Endothelial cell of umbilical vein (primary cell): ENCODE measurements around the gene B4GALNT3. TPM values are rescaled to one million over a fixed set of nuclear protein-coding genes. Genes with fewer than 3 reads are reported as not detected.

Experiments used
- BruUV-seq: library from RNA; stranded (reverse); fragments of 400-500 nt; replicated peaks from 2 replicates; lab custom pipeline; 2021; lab: Mats Ljungman, UMichigan
- CTCF ChIA-PET: fragments of 300-600, 350-600 bp; sonication (Branson Sonifier 250); formaldehyde crosslinking; loops from one replicate; lab custom pipeline; 2021; ENCODE audit warnings: antibody characterized with exemption, inconsistent platforms; lab: Charles Lee
- POLR2A ChIA-PET: fragments of 300-600, 350-600 bp; sonication (Branson Sonifier 250); formaldehyde crosslinking; loops from one replicate; lab custom pipeline; 2021; ENCODE audit warnings: antibody characterized with exemption, inconsistent platforms; lab: Charles Lee
- DNase-seq: peaks from one replicate; pipeline ENCODE4 v3.0.0-alpha.2; 2011; ENCODE audit warnings: low read depth, low spot score
- FAIRE-seq: peaks from 2 replicates; lab custom pipeline; 2011; peaks lifted over from hg19 to GRCh38; lab: Jason Lieb, UNC
- H2AFZ ChIP-seq: 2 replicates; pipeline ENCODE4 v1.6.0; 2012; ENCODE audit warnings: low read depth, low read length, control low read depth, inconsistent platforms
- H3K27ac ChIP-seq: 2 replicates; pipeline ENCODE4 v1.5.1; 2011; ENCODE audit warnings: low read depth, mild to moderate bottlenecking, control low read depth, low read length, moderate library complexity; ENCODE audit not compliant: insufficient read depth
- H3K27me3 ChIP-seq, 2 experiments: 2 replicates each; pipeline versions ENCODE4 v1.6.0 to v1.6.1; 2011; ENCODE audit warnings: low read length in 2 of 2, mixed read lengths in 1 of 2; ENCODE audit not compliant: control insufficient read depth in 2 of 2, insufficient read depth in 2 of 2
- H3K36me3 ChIP-seq, 2 experiments: 2 replicates in 1 of 2; 3 replicates in 1 of 2; pipeline ENCODE4 v1.5.1; 2011; ENCODE audit warnings: low read length in 2 of 2, mild to moderate bottlenecking in 1 of 2, moderate library complexity in 1 of 2; ENCODE audit not compliant: control insufficient read depth in 2 of 2, insufficient read depth in 2 of 2; ENCODE audit errors: extremely low read depth in 1 of 2
- H3K4me1 ChIP-seq: 3 replicates; pipeline ENCODE4 v1.5.1; 2011; ENCODE audit warnings: mild to moderate bottlenecking, low read length; ENCODE audit not compliant: control insufficient read depth, insufficient read depth; ENCODE audit errors: extremely low read depth
- H3K4me2 ChIP-seq: 2 replicates; pipeline ENCODE4 v1.6.1; 2011; ENCODE audit warnings: low read length, control low read depth, mixed read lengths; ENCODE audit not compliant: insufficient read depth
- H3K4me3 ChIP-seq, 3 experiments: fragments of 200-600 bp in 1 of 3; sonication (generic), shearing (Covaris generic) in 1 of 3; replicated peaks in 1 of 3; 2 replicates each; pipeline ENCODE4 v1.5.1; 2011 to 2016; ENCODE audit warnings: control low read depth in 3 of 3, low read length in 3 of 3, mild to moderate bottlenecking in 2 of 3, inconsistent platforms in 1 of 3, low read depth in 1 of 3, moderate library complexity in 1 of 3; ENCODE audit not compliant: insufficient read depth in 1 of 3
- H3K79me2 ChIP-seq: 2 replicates; pipeline ENCODE4 v1.6.0; 2012; ENCODE audit warnings: low read length, inconsistent platforms; ENCODE audit not compliant: control insufficient read depth, insufficient read depth
- H3K9ac ChIP-seq: replicated peaks from 2 replicates; pipeline ENCODE3; 2011; ENCODE audit warnings: low read length, control low read depth; ENCODE audit not compliant: insufficient read depth; ENCODE audit errors: extremely low read depth
- H3K9me1 ChIP-seq: replicated peaks from 3 replicates; pipeline ENCODE4 v1.6.0; 2011; ENCODE audit warnings: mild to moderate bottlenecking, low read length; ENCODE audit not compliant: control insufficient read depth, insufficient read depth; ENCODE audit errors: extremely low read depth
- H3K9me3 ChIP-seq: replicated peaks from 2 replicates; pipeline ENCODE4 v1.5.1; 2012; ENCODE audit warnings: low read length, inconsistent platforms; ENCODE audit not compliant: control insufficient read depth, insufficient read depth
- H4K20me1 ChIP-seq: replicated peaks from 2 replicates; pipeline ENCODE3; 2011; ENCODE audit warnings: mild to moderate bottlenecking, low read length; ENCODE audit not compliant: control insufficient read depth, insufficient read depth; ENCODE audit errors: extremely low read depth
- CTCF ChIP-seq, 2 donors: IDR thresholded peaks; 1 replicate in 1 of 2; 2 replicates in 1 of 2; pipeline ENCODE4 v1.5.1; 2011; ENCODE audit warnings: low read length in 2 of 2, mild to moderate bottlenecking in 2 of 2, moderate library complexity in 2 of 2, control low read depth in 1 of 2, inconsistent platforms in 1 of 2, low read depth in 1 of 2; ENCODE audit not compliant: insufficient read depth in 1 of 2; ENCODE audit errors: extremely low read depth in 1 of 2
- EZH2 ChIP-seq: IDR thresholded peaks from 2 replicates; pipeline ENCODE4 v1.6.1; 2012; ENCODE audit warnings: borderline replicate concordance, low read depth, mild to moderate bottlenecking, moderate library complexity, low read length, inconsistent platforms; ENCODE audit not compliant: severe bottlenecking
- FOS ChIP-seq: IDR thresholded peaks from 2 replicates; pipeline ENCODE4 v1.6.1; 2011; ENCODE audit warnings: mild to moderate bottlenecking, low read length, moderate library complexity, borderline replicate concordance; ENCODE audit not compliant: insufficient read depth
- GATA2 ChIP-seq: IDR thresholded peaks from 2 replicates; pipeline ENCODE4 v1.7.0; 2011; ENCODE audit warnings: low read depth, mild to moderate bottlenecking, moderate library complexity, mixed read lengths, low read length; ENCODE audit not compliant: insufficient read length, insufficient read depth
- JUN ChIP-seq: IDR thresholded peaks from 2 replicates; pipeline ENCODE4 v1.6.1; 2011; ENCODE audit warnings: borderline replicate concordance, low read depth; ENCODE audit not compliant: insufficient read length, insufficient read depth
- MYC ChIP-seq: IDR thresholded peaks from one replicate; pipeline ENCODE4 v1.6.1; 2011; ENCODE audit warnings: mild to moderate bottlenecking, low read depth, low read length
- POLR2A ChIP-seq: IDR thresholded peaks from 2 replicates; pipeline ENCODE4 v1.6.1; 2012; ENCODE audit warnings: low read depth, mild to moderate bottlenecking, control low read depth, low read length
- POLR2AphosphoS5 ChIP-seq: IDR thresholded peaks from 2 replicates; pipeline ENCODE4 v1.6.1; 2012; ENCODE audit warnings: low read depth, mild to moderate bottlenecking, control low read depth, low read length, moderate library complexity; ENCODE audit not compliant: insufficient read depth
- dilution Hi-C: fragments of 300-500 bp; cut with MboI; formaldehyde crosslinking; loops from one replicate; pipeline ENCODE4 v1.15.0; 2019; ENCODE audit warnings: low sequenced_read_pairs; ENCODE audit not compliant: extremely low pct_ligation_motif_present
- intact Hi-C: fragments of 100-400 bp; cut with micrococcal nuclease; formaldehyde crosslinking; loops from one replicate; pipeline ENCODE4 v1.10.0; 2022
- polyA plus RNA-seq, 4 experiments: library from polyadenylated mRNA; depleted of rRNA in 3 of 4; stranded (reverse) in 3 of 4; unstranded in 1 of 4; fragments of >200 nt; gene quantifications; 2 replicates each; pipeline versions ENCODE4 v1.2.1 to v1.2.3, GENCODE V29; 2011 to 2012; ENCODE audit warnings: missing spikeins in 1 of 4
- total RNA-seq: library from RNA; stranded (reverse); gene quantifications from 2 replicates; pipeline ENCODE4 v1.2.3, GENCODE V29; 2021
- TF ChIP-seq, protein P1 (sequence below): IDR thresholded peaks from 2 replicates; pipeline ENCODE4 v1.6.1; 2011; ENCODE audit not compliant: insufficient read depth, insufficient read length

The B4GALNT3 gene
- total and polyA plus RNA-seq, 2 donors (not counting 3 experiments of a cell fraction or from before 2014, with no cell fraction given), result 0.07 TPM; not detected in 1

- intact Hi-C loops (no loop called here), dilution Hi-C loops (no loop called here)
Observed at GRCh38 chr12:450438-450837, 9.3 kb upstream of the B4GALNT3 start.

More at GRCh38 chr12:450438-450837, 9.3 kb upstream of the B4GALNT3 start:
- H3K9me3 ChIP-seq, result no peaks in the 10 kb centered on the region
- no peak overlapping the region for H2AFZ ChIP-seq
- H3K9me1 ChIP-seq, result no peaks in the 10 kb centered on the region
- POLR2A ChIA-PET, result no interaction called here
- H3K9ac ChIP-seq, result no peak overlapping the region
- peaks cover 18 to 23% of the 10 kb centered on the region in 2 experiments for H3K27me3 ChIP-seq
- FAIRE-seq, result no peak
- no peak for DNase-seq
- no TSS peak for BruUV-seq
- H3K79me2 ChIP-seq, result no peaks in the 10 kb centered on the region
- H3K4me3 ChIP-seq, result no peak overlapping the region
- no peaks in the 10 kb centered on the region for H3K4me1 ChIP-seq
- CTCF ChIA-PET, result interaction anchor here (0.7 to 2.7 kb wide), 4 partner anchors 9 to 499 kb away, joined by 3 to 19 read pairs (median 8); partner anchors contain the start of gene RAD52
- TF ChIP-seq MYC, result no peak
- TF ChIP-seq EZH2, result no peak
- TF ChIP-seq, protein P1, sequence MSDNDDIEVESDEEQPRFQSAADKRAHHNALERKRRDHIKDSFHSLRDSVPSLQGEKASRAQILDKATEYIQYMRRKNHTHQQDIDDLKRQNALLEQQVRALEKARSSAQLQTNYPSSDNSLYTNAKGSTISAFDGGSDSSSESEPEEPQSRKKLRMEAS, result no peak
- TF ChIP-seq GATA2, result no peak
- TF ChIP-seq CTCF (IDR thresholded peaks at IDR 0.05; ENCODE audit: extremely low read depth in 1 of 2, insufficient read depth in 1 of 2, low read depth in 1 of 2, low read length in 2 of 2), result no peak
- no peak for TF ChIP-seq POLR2AphosphoS5
- TF ChIP-seq JUN, result no peak
- no peak for TF ChIP-seq FOS
- no peak for TF ChIP-seq POLR2A
- no peak overlapping the region for H3K27ac ChIP-seq
- H3K4me2 ChIP-seq, result no peak overlapping the region
- no peaks in the 10 kb centered on the region for H4K20me1 ChIP-seq
- no peaks in the 10 kb centered on the region for H3K36me3 ChIP-seq
